Activated CD8-positive, alpha-beta T cell treated with anti-CD3 and anti-CD28 coated beads for 36 hours (primary cell): ENCODE data around the gene SMIM15. TPM values are rescaled to one million over a fixed set of nuclear protein-coding genes. Genes with fewer than 3 reads are reported as not detected.

Experiments
- ATAC-seq: fragments of 200-7000 bp; cut with Tn5 transposase; one replicate; pipeline ENCODE4 v1.10.0; 2021; ENCODE audit warnings: mild to moderate bottlenecking, moderate library complexity
- CTCF ChIA-PET: fragments of 350-600 bp; sonication (Branson Sonifier 250); formaldehyde crosslinking; loops from one replicate; lab custom pipeline; 2021; ENCODE audit warnings: antibody characterized with exemption; lab: Charles Lee
- POLR2A ChIA-PET: fragments of 350-600 bp; sonication (Branson Sonifier 250); formaldehyde crosslinking; loops from one replicate; lab custom pipeline; 2021; ENCODE audit warnings: antibody characterized with exemption; lab: Charles Lee
- DNase-seq: peaks from one replicate; pipeline ENCODE4 v3.0.0-alpha.2; 2020
- H3K27ac Mint-ChIP-seq: one replicate; pipeline ENCODE4 v1.8.0; 2021; ENCODE audit warnings: mild to moderate bottlenecking, mixed read lengths
- H3K27me3 Mint-ChIP-seq: one replicate; pipeline ENCODE4 v1.8.0; 2021; ENCODE audit warnings: mixed read lengths
- H3K36me3 Mint-ChIP-seq: one replicate; pipeline ENCODE4 v1.8.0; 2021; ENCODE audit warnings: low read depth, mixed read lengths
- H3K4me1 Mint-ChIP-seq: one replicate; pipeline ENCODE4 v1.8.0; 2021; ENCODE audit warnings: low read depth, mixed read lengths
- H3K4me3 Mint-ChIP-seq: one replicate; pipeline ENCODE4 v1.8.0; 2021; ENCODE audit warnings: mild to moderate bottlenecking, moderate library complexity, mixed read lengths
- H3K9me3 Mint-ChIP-seq: one replicate; pipeline ENCODE4 v1.8.0; 2021; ENCODE audit warnings: mixed read lengths
- CTCF ChIP-seq: fragments of 200-600 bp; IDR thresholded peaks from one replicate; pipeline ENCODE4 v1.8.0; 2022; ENCODE audit warnings: antibody characterized with exemption, mild to moderate bottlenecking
- intact Hi-C: fragments of 100-400 bp; cut with micrococcal nuclease; formaldehyde crosslinking; loops from one replicate; pipeline ENCODE4 v1.10.0; 2022
- total RNA-seq, 2 experiments: library from RNA; stranded (reverse); gene quantifications; one replicate each; pipeline ENCODE4 v1.2.3, GENCODE V29; 2021

Gene SMIM15
- total RNA-seq, 2 experiments from 2014 or later: 58.9 to 64.3 TPM

- DNase-seq (no peak), ATAC-seq (no peak)
- Mint-ChIP-seq H3K27me3 (peaks cover 1% of the 10 kb centered on the region), H3K9me3 (no peaks in the 10 kb centered on the region), H3K4me3 (no peak overlapping the region), H3K36me3 (no peaks in the 10 kb centered on the region), H3K27ac (no peak overlapping the region), H3K4me1 (peaks cover 5% of the 10 kb centered on the region)
- CTCF ChIA-PET: interaction anchor here (1.6 kb wide), 1 partner anchor 475 kb away, joined by 5 read pairs; no protein-coding TSS in a partner anchor
- POLR2A ChIA-PET: no interaction called here
- no peak for TF ChIP-seq CTCF
- intact Hi-C loops: no loop called here
Observed at GRCh38 chr5:61183538-61183937, 21.3 kb upstream of the SMIM15 start.

- H3K36me3 Mint-ChIP-seq: no peaks in the 10 kb centered on the region
- ChIA-PET POLR2A (no interaction called here), CTCF (interaction anchor here (0.6 to 1.6 kb wide), 2 partner anchors 13 to 477 kb away, joined by 3 to 5 read pairs; no protein-coding TSS in a partner anchor)
- no peaks in the 10 kb centered on the region for H3K9me3 Mint-ChIP-seq
- no peak for DNase-seq
- TF ChIP-seq CTCF: no peak
- H3K4me1 Mint-ChIP-seq: peaks cover 5% of the 10 kb centered on the region
- no peak for ATAC-seq
- peaks cover 2% of the 10 kb centered on the region for H3K27me3 Mint-ChIP-seq
- no peak overlapping the region for H3K4me3 Mint-ChIP-seq
- intact Hi-C loops: no loop called here
- no peak overlapping the region for H3K27ac Mint-ChIP-seq
Observed at GRCh38 chr5:61182449-61182848, 20.2 kb upstream of the SMIM15 start.

GRCh38 chr5:61180886-61181285 is 18.6 kb upstream of the SMIM15 start:
- no peak for TF ChIP-seq CTCF
- peaks cover 5% of the 10 kb centered on the region for H3K4me1 Mint-ChIP-seq
- no peaks in the 10 kb centered on the region for H3K36me3 Mint-ChIP-seq
- ATAC-seq (no peak), DNase-seq (no peak)
- CTCF ChIA-PET: no interaction called here
- peaks cover 2% of the 10 kb centered on the region for H3K27me3 Mint-ChIP-seq
- intact Hi-C loops: no loop called here
- no peaks in the 10 kb centered on the region for H3K9me3 Mint-ChIP-seq
- H3K27ac Mint-ChIP-seq: no peak overlapping the region
- POLR2A ChIA-PET: no interaction called here
- no peak overlapping the region for H3K4me3 Mint-ChIP-seq

- Mint-ChIP-seq H3K4me1 (peaks cover 5% of the 10 kb centered on the region), H3K36me3 (no peaks in the 10 kb centered on the region), H3K4me3 (no peak overlapping the region), H3K27ac (no peak overlapping the region), H3K9me3 (no peaks in the 10 kb centered on the region), H3K27me3 (peaks cover 2% of the 10 kb centered on the region)
- DNase-seq (no peak), ATAC-seq (no peak)
- TF ChIP-seq CTCF: no peak
- intact Hi-C loops: no loop called here
- ChIA-PET CTCF (interaction anchor here (1.4 kb wide), 1 partner anchor 10 kb away, joined by 5 read pairs; no protein-coding TSS in a partner anchor), POLR2A (no interaction called here)
Observed at GRCh38 chr5:61178702-61179101, 16.4 kb upstream of the SMIM15 start.

GRCh38 chr5:61177716-61178115 is 15.4 kb upstream of the SMIM15 start:
- POLR2A ChIA-PET: no interaction called here
- Mint-ChIP-seq H3K36me3 (no peaks in the 10 kb centered on the region), H3K27ac (no peak overlapping the region), H3K4me1 (peaks cover 5% of the 10 kb centered on the region), H3K4me3 (no peak overlapping the region), H3K9me3 (no peaks in the 10 kb centered on the region), H3K27me3 (peaks cover 2% of the 10 kb centered on the region)
- intact Hi-C loops: no loop called here
- DNase-seq: no peak
- CTCF ChIA-PET: interaction anchor here (1.4 kb wide), 1 partner anchor 9 kb away, joined by 5 read pairs; no protein-coding TSS in a partner anchor
- TF ChIP-seq CTCF: no peak
- ATAC-seq: no peak
